Epithelial cell of proximal tubule (primary cell): Measurements from ENCODE around the gene TRAF3. TPM values are rescaled to one million over a fixed set of nuclear protein-coding genes. Genes with fewer than 3 reads are reported as not detected.

Source experiments
- DNase-seq: peaks from one replicate; pipeline ENCODE4 v3.0.0-alpha.2; 2011; ENCODE audit warnings: low read depth
- H3K4me3 ChIP-seq: 2 replicates; pipeline ENCODE4 v1.5.1; 2011; ENCODE audit warnings: low read depth, mild to moderate bottlenecking, low read length
- total RNA-seq: library from RNA; depleted of rRNA; stranded (reverse); fragments of >200 nt; gene quantifications from 2 replicates; pipeline ENCODE4 v1.2.3, GENCODE V29; 2015
- TF ChIP-seq, protein P1 (sequence below): conservative IDR thresholded peaks from 2 replicates; pipeline ENCODE4 v1.5.1; 2012; ENCODE audit warnings: low read depth, mild to moderate bottlenecking, low read length

Gene TRAF3
- total RNA-seq, 1 donor from 2014 or later: 21.9 TPM

DNA sequence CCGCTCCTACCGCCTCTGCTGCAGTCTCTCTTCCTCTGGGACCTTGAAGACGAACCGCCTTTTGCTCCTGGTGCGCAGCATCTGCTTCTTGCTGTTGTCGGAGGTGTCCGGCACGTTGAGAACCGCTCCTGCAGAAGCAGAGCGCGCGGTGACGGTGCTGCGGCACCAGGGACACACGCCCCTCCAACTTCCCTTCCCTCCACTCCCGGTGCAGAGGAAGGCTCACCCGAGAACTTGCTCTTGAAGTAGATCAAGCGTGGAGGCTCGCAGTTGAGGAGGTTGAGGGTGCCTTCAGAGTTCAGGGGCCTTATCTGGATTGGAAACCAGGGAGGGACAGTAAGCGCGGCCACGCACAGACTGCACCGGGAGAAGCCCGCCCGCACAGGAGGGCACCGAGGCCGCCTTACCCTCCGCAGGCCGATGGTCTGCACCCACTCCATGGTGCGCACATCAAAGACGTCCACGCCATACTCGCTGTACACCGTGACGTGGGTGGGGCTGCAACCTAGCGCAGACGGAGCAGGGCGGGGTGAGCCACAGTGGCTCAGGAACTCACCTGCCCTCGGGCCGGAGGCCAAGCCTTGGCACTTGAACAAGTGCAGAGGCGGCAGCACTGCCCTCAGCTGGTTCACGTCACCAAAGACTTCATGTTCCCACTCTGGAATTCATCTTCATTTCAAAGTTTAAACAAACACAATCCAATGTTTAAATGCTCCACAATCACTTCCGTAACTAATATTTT, 162.7 kb downstream of the TRAF3 start:
- TF ChIP-seq, protein P1, sequence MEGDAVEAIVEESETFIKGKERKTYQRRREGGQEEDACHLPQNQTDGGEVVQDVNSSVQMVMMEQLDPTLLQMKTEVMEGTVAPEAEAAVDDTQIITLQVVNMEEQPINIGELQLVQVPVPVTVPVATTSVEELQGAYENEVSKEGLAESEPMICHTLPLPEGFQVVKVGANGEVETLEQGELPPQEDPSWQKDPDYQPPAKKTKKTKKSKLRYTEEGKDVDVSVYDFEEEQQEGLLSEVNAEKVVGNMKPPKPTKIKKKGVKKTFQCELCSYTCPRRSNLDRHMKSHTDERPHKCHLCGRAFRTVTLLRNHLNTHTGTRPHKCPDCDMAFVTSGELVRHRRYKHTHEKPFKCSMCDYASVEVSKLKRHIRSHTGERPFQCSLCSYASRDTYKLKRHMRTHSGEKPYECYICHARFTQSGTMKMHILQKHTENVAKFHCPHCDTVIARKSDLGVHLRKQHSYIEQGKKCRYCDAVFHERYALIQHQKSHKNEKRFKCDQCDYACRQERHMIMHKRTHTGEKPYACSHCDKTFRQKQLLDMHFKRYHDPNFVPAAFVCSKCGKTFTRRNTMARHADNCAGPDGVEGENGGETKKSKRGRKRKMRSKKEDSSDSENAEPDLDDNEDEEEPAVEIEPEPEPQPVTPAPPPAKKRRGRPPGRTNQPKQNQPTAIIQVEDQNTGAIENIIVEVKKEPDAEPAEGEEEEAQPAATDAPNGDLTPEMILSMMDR: no peak
- no peak for DNase-seq
- no peak overlapping the region for H3K4me3 ChIP-seq

DNA sequence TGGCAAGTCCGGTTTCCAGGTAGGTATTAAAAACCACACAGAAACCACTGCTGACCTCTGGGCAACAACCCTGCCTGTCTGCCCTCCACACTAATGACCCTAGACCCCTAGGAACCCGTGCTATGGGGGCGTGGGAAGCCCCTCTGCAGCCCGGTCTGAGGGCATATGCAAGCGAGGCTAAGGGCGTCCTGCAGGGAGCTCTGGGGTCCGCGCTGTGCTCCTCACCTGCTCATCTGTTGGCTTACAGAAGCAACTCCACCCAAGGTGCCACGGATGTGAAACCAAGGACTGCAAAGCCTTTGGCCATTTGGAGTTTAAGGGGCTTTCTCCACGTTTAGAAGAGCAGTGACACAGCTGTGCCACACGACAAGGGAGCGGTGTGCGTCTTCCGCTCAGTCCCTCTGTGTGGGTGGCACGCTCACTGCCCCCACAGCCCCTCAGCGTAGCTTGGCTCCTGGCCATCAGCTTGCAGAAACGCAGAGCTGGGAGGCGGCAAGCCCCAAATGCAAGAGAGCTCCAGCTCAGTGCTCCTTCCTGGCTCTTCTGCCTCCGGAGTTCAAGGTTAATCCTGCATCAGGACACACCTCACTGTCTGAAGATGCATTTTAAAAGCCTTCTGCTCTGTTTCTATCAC, 163.6 kb downstream of the TRAF3 start:
- TF ChIP-seq, protein P1: no peak
- DNase-seq: no peak
- H3K4me3 ChIP-seq: no peak overlapping the region

DNA sequence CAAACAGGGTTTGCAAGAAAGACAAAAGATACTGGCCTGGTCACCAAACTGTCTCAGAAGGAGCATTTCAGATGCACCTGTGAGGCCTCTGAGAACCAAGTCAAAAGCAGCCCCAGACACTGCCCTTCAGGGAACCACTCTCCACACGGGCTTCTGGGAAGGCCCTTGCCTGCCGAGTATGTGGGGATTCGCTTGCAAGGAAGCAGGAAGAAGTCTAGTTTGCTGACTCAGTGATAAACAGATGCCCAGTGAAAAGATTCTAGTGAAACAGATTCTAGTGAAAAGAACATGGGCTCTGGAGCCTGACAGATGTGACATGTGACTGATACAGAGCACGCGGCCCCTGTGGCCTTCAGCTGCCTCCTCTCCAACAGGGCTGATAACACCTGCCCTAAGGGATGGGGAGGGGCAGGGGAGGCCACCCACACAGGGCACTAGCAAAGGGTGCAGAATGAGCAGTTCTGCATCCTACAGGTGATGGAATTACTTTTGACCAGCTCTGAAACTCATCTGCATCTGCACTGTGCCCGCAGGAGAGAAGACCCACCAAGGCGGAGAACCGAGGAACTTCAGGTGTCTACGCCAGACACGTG, 164.3 kb downstream of the TRAF3 start:
- TF ChIP-seq, protein P1: no peak
- H3K4me3 ChIP-seq: no peak overlapping the region
- DNase-seq: no peak

DNA sequence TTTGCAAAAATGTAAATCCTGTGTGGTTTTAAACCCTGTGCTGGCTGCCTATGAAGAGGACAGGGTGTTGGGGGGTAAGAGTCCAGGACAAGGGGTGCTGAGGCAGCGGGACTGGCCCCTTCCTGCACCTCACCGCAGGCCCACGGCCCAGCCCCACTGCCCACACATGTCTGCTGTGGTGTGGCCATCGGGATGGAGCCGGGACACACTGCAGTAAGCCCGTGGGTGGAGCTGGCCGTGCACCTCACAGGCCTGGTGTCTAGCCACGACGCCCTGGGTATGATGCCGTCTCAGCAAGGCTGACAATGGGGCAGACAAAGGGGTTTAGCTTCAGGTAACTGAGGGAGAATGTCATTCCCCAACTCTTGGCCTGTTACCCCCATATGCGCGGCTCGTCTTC, 164.8 kb downstream of the TRAF3 start:
- no peak for DNase-seq
- H3K4me3 ChIP-seq: no peak overlapping the region
- TF ChIP-seq, protein P1: no peak

DNA sequence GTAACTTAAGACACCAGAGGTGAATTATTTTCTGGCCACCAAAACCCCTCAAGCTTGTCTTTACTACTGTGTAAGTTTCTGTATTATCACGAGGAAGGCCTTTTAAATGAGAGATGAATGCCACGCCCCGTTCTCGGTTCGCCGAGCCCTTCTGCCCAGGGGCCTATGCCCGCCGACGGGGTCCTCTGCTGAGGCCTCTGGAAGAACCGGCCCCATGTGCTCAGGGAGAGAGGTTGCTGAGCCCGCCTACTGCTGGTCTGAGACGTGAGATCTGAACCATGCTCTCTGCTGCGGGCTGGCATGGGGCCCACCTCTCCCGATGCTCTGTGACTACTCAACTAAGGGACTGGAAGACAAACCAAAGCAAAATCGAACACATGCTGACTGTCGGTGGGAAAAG, 166.2 kb downstream of the TRAF3 start:
- DNase-seq: no peak
- TF ChIP-seq, protein P1: no peak
- no peak overlapping the region for H3K4me3 ChIP-seq

DNA sequence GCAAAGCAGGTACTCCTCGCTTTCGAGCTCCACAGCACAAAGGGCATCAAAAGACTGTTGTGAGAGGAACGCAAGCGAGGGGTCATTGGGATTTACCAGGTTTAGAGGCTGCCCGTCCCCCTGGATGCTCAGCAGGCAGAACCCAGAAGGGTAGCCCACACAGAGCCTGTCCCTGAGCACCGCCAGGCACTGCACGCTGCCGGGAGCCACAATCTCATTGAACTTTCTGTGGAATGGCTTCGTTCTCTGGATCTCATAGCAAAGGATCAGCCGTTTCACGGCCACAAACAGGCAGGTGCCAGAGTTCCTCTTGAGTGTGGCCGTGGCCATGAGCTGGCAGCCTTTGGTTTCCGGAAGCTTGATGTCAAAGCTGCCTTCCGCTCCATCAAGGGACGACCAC, 166.7 kb downstream of the TRAF3 start:
- TF ChIP-seq, protein P1: no peak
- no peak for DNase-seq
- H3K4me3 ChIP-seq: no peak overlapping the region
